Muscle of leg (tissue), 11 donors: ENCODE data around the gene PDHB. TPM values are rescaled to one million over a fixed set of nuclear protein-coding genes. Genes with fewer than 3 reads are reported as not detected.

Experiments used
- DNase-seq: peaks from one replicate; pipeline ENCODE4 v3.0.0; 2013
- H3K27ac ChIP-seq: one replicate; pipeline ENCODE4 v1.5.1; 2013; ENCODE audit warnings: mild to moderate bottlenecking, low read length, control low read depth
- H3K27me3 ChIP-seq: one replicate; pipeline ENCODE4 v1.6.1; 2013; ENCODE audit warnings: low read length; ENCODE audit not compliant: control insufficient read depth, insufficient read depth
- H3K36me3 ChIP-seq: one replicate; pipeline ENCODE4 v1.6.1; 2013; ENCODE audit warnings: low read length; ENCODE audit not compliant: control insufficient read depth, insufficient read depth
- H3K4me1 ChIP-seq: one replicate; pipeline ENCODE4 v1.6.1; 2013; ENCODE audit warnings: low read length; ENCODE audit not compliant: control insufficient read depth, insufficient read depth
- H3K4me3 ChIP-seq: one replicate; pipeline ENCODE4 v1.5.1; 2013; ENCODE audit warnings: low read length, control low read depth
- H3K9me3 ChIP-seq: replicated peaks from 2 replicates; pipeline ENCODE4 v1.6.1; 2013; ENCODE audit warnings: low read depth, low read length; ENCODE audit not compliant: control insufficient read depth
- WGBS: methylation state at CpG from one replicate; pipeline ENCODE4 v1.1.5; 2013; ENCODE audit warnings: missing lambda C conversion rate; ENCODE audit not compliant: insufficient coverage; 5-methylcytosine and 5-hydroxymethylcytosine counted together
- polyA plus RNA-seq, 8 donors: library from polyadenylated mRNA; unstranded; fragments of 120-200 nt; gene quantifications; one replicate each; pipeline versions ENCODE4 v1.2.1 to v1.2.3, GENCODE V29; 2013; ENCODE audit warnings: inconsistent platforms in 1 of 8, low replicate concordance in 1 of 8; ENCODE audit not compliant: insufficient read length in 8 of 8, insufficient read depth in 1 of 8
- total RNA-seq: library from RNA; stranded (reverse); fragments of 120-200 nt; gene quantifications from one replicate; pipeline ENCODE4 v1.2.4, GENCODE V29; 2013

The PDHB gene
- total and polyA plus RNA-seq, 9 donors: 78.3 to 88.2 (median 80.8) TPM

GRCh38 chr3:58424613-58425012, 9.0 kb downstream of the PDHB start:
- Histone ChIP-seq H3K27me3 (no peaks in the 10 kb centered on the region), H3K4me3 (no peak overlapping the region), H3K9me3 (no peaks in the 10 kb centered on the region), H3K36me3 (peaks cover 66% of the 10 kb centered on the region), H3K27ac (no peak overlapping the region), H3K4me1 (peaks cover 4% of the 10 kb centered on the region)
- no peak for DNase-seq
- WGBS: 62% methylated on average over 4 of the region's 8 CpGs

GRCh38 chr3:58422756-58423325, 10.8 kb downstream of the PDHB start:
- no peaks in the 10 kb centered on the region for H3K27me3 ChIP-seq
- WGBS: 54% methylated on average over 4 of the region's 8 CpGs
- peaks cover 7% of the 10 kb centered on the region for H3K4me1 ChIP-seq
- no peak overlapping the region for H3K27ac ChIP-seq
- DNase-seq: no peak
- H3K9me3 ChIP-seq: no peaks in the 10 kb centered on the region
- H3K4me3 ChIP-seq: no peak overlapping the region
- H3K36me3 ChIP-seq: peaks cover 51% of the 10 kb centered on the region

GRCh38 chr3:58421004-58421403, 12.6 kb downstream of the PDHB start:
- H3K36me3 ChIP-seq: peaks cover 36% of the 10 kb centered on the region
- H3K4me1 ChIP-seq: peaks cover 7% of the 10 kb centered on the region
- no peak overlapping the region for H3K4me3 ChIP-seq
- H3K9me3 ChIP-seq: no peaks in the 10 kb centered on the region
- H3K27me3 ChIP-seq: no peaks in the 10 kb centered on the region
- 48% methylated on average over 5 of the region's 7 CpGs for WGBS
- H3K27ac ChIP-seq: no peak overlapping the region
- DNase-seq: no peak

- peak; percentile 83 for DNase-seq
- H3K9me3 ChIP-seq: no peaks in the 10 kb centered on the region
- no peak overlapping the region for H3K4me3 ChIP-seq
Observed at GRCh38 chr3:58419780-58420507, 13.7 kb downstream of the PDHB start.

GRCh38 chr3:58418227-58418626, 15.4 kb downstream of the PDHB start:
- no peak overlapping the region for H3K27ac ChIP-seq
- no peaks in the 10 kb centered on the region for H3K9me3 ChIP-seq
- WGBS: 70% methylated on average over 5 of the region's 6 CpGs
- H3K4me3 ChIP-seq: no peak overlapping the region
- no peaks in the 10 kb centered on the region for H3K27me3 ChIP-seq
- H3K36me3 ChIP-seq: peaks cover 25% of the 10 kb centered on the region
- peaks cover 9% of the 10 kb centered on the region for H3K4me1 ChIP-seq
- DNase-seq: no peak

More at GRCh38 chr3:58419780-58420507, 13.7 kb downstream of the PDHB start:
- WGBS: 26% methylated on average over 2 of the region's 7 CpGs
- H3K27me3 ChIP-seq: no peaks in the 10 kb centered on the region
- peak overlapping the region; percentile 82 for H3K27ac ChIP-seq
- peaks cover 7% of the 10 kb centered on the region for H3K4me1 ChIP-seq
- H3K36me3 ChIP-seq: peaks cover 38% of the 10 kb centered on the region

- no CpG with 5 or more reads among the region's 2 CpGs for WGBS
- H3K27me3 ChIP-seq: no peaks in the 10 kb centered on the region
Observed at GRCh38 chr3:58417075-58417474, 16.6 kb downstream of the PDHB start.

GRCh38 chr3:58416191-58416590, 17.4 kb downstream of the PDHB start:
- Histone ChIP-seq H3K27me3 (no peaks in the 10 kb centered on the region), H3K36me3 (peaks cover 24% of the 10 kb centered on the region), H3K9me3 (no peaks in the 10 kb centered on the region), H3K27ac (no peak overlapping the region), H3K4me1 (peaks cover 8% of the 10 kb centered on the region), H3K4me3 (no peak overlapping the region)
- WGBS: no CpG with 5 or more reads among the region's 2 CpGs
- DNase-seq: no peak

More at GRCh38 chr3:58417075-58417474, 16.6 kb downstream of the PDHB start:
- no peaks in the 10 kb centered on the region for H3K9me3 ChIP-seq
- peaks cover 8% of the 10 kb centered on the region for H3K4me1 ChIP-seq
- no peak overlapping the region for H3K4me3 ChIP-seq
- no peak for DNase-seq
- peaks cover 28% of the 10 kb centered on the region for H3K36me3 ChIP-seq
- H3K27ac ChIP-seq: no peak overlapping the region

GRCh38 chr3:58414538-58415197, 19.0 kb downstream of the PDHB start:
- H3K4me1 ChIP-seq: peaks cover 5% of the 10 kb centered on the region
- H3K27ac ChIP-seq: no peak overlapping the region
- H3K36me3 ChIP-seq: peaks cover 31% of the 10 kb centered on the region
- no peaks in the 10 kb centered on the region for H3K9me3 ChIP-seq
- H3K27me3 ChIP-seq: no peaks in the 10 kb centered on the region
- DNase-seq: peak; percentile 73
- H3K4me3 ChIP-seq: no peak overlapping the region

- Histone ChIP-seq H3K4me1 (peaks cover 2% of the 10 kb centered on the region), H3K4me3 (no peak overlapping the region), H3K9me3 (no peaks in the 10 kb centered on the region), H3K27ac (no peak overlapping the region), H3K27me3 (no peaks in the 10 kb centered on the region), H3K36me3 (peaks cover 41% of the 10 kb centered on the region)
- DNase-seq: no peak
- 73% methylated on average over 3 of the region's 8 CpGs for WGBS
Observed at GRCh38 chr3:58411851-58412830, 21.5 kb downstream of the PDHB start.
